Activated CD8-positive, alpha-beta memory T cell treated with anti-CD3 and anti-CD28 coated beads for 36 hours (primary cell): ENCODE data around the gene MLLT3. TPM values are rescaled to one million over a fixed set of nuclear protein-coding genes. Genes with fewer than 3 reads are reported as not detected.

ENCODE experiments used
- CTCF ChIA-PET: fragments of 350-600 bp; sonication (Branson Sonifier 250); formaldehyde crosslinking; loops from one replicate; lab custom pipeline; 2021; ENCODE audit warnings: antibody characterized with exemption; lab: Charles Lee
- POLR2A ChIA-PET: fragments of 350-600 bp; sonication (Branson Sonifier 250); formaldehyde crosslinking; loops from one replicate; lab custom pipeline; 2021; ENCODE audit warnings: antibody characterized with exemption; lab: Charles Lee
- total RNA-seq, 2 experiments: library from RNA; stranded (reverse); gene quantifications; one replicate each; pipeline ENCODE4 v1.2.3, GENCODE V29; 2021

The MLLT3 gene
- total RNA-seq, 2 experiments from 2014 or later = 41.5 to 41.8 TPM

GRCh38 chr9:20634895-20635294 is 12.6 kb upstream of the MLLT3 start:
- ChIA-PET CTCF (no interaction called here), POLR2A (no interaction called here)

- ChIA-PET CTCF (no interaction called here), POLR2A (no interaction called here)
Measured at GRCh38 chr9:20632705-20633104, 10.4 kb upstream of the MLLT3 start.

- ChIA-PET POLR2A (interaction anchor here (1.5 kb wide), 1 partner anchor 53 kb away, joined by 3 read pairs; the partner anchor contains the start of gene FOCAD), CTCF (no interaction called here)
Measured at GRCh38 chr9:20630241-20630943, 8.1 kb upstream of the MLLT3 start.

GRCh38 chr9:20625003-20625349 is 2.7 kb upstream of the MLLT3 start:
- ChIA-PET POLR2A (interaction anchor here (1.0 kb wide), 1 partner anchor 59 kb away, joined by 5 read pairs; the partner anchor contains the start of gene FOCAD), CTCF (interaction anchor here (0.6 to 1.5 kb wide), 10 partner anchors 17 to 485 kb away, joined by 3 to 9 read pairs (median 3); partner anchors contain the start of gene FOCAD)

GRCh38 chr9:20624201-20625002 is 2.1 kb upstream of the MLLT3 start:
- POLR2A ChIA-PET = interaction anchor here (1.0 kb wide), 1 partner anchor 60 kb away, joined by 5 read pairs; the partner anchor contains the start of gene FOCAD
- CTCF ChIA-PET = interaction anchor here (0.6 to 1.5 kb wide), 10 partner anchors 18 to 486 kb away, joined by 3 to 9 read pairs (median 3); partner anchors contain the start of gene FOCAD

GRCh38 chr9:20623748-20624124 is 1.4 kb upstream of the MLLT3 start:
- ChIA-PET CTCF (no interaction called here), POLR2A (no interaction called here)

GRCh38 chr9:20623021-20623747 is 885 bp upstream of the MLLT3 start:
- ChIA-PET POLR2A (interaction anchor here (0.6 to 2.4 kb wide), 12 partner anchors 11 to 624 kb away, joined by 3 to 33 read pairs (median 5); partner anchors contain the start of genes FOCAD and HACD4), CTCF (interaction anchor here (1.0 to 1.8 kb wide), 6 partner anchors 44 to 696 kb away, joined by 3 to 7 read pairs (median 5); partner anchors contain the start of gene FOCAD)

GRCh38 chr9:20621471-20622329 is 599 bp downstream of the MLLT3 start:
- POLR2A ChIA-PET = interaction anchor here (0.6 to 2.4 kb wide), 12 partner anchors 8 to 622 kb away, joined by 3 to 33 read pairs (median 6); partner anchors contain the start of genes FOCAD and HACD4

GRCh38 chr9:20620650-20621470 is 1.4 kb downstream of the MLLT3 start:
- ChIA-PET CTCF (interaction anchor here (1.1 kb wide), 1 partner anchor 220 kb away, joined by 3 read pairs; no protein-coding TSS in a partner anchor), POLR2A (interaction anchor here (0.6 to 2.4 kb wide), 4 partner anchors 16 to 621 kb away, joined by 4 to 33 read pairs (median 8); partner anchors contain the start of gene FOCAD)

More at GRCh38 chr9:20621471-20622329, 599 bp downstream of the MLLT3 start:
- CTCF ChIA-PET = interaction anchor here (0.5 to 1.8 kb wide), 12 partner anchors 43 to 1307 kb away, joined by 3 to 7 read pairs (median 4); partner anchors contain the start of gene FOCAD

- ChIA-PET POLR2A (no interaction called here), CTCF (no interaction called here)
Measured at GRCh38 chr9:20619487-20620200, 2.7 kb downstream of the MLLT3 start.

GRCh38 chr9:20618361-20618802 is 3.9 kb downstream of the MLLT3 start:
- ChIA-PET POLR2A (interaction anchor here (0.6 kb wide), 1 partner anchor 12 kb away, joined by 3 read pairs; no protein-coding TSS in a partner anchor), CTCF (interaction anchor here (0.6 kb wide), 1 partner anchor 144 kb away, joined by 4 read pairs; no protein-coding TSS in a partner anchor)

GRCh38 chr9:20616808-20617207 is 5.5 kb downstream of the MLLT3 start:
- CTCF ChIA-PET = no interaction called here
- POLR2A ChIA-PET = no interaction called here

GRCh38 chr9:20614602-20615216 is 7.6 kb downstream of the MLLT3 start:
- ChIA-PET POLR2A (no interaction called here), CTCF (interaction anchor here (0.6 kb wide), 1 partner anchor 48 kb away, joined by 4 read pairs; no protein-coding TSS in a partner anchor)

GRCh38 chr9:20611691-20612287 is 10.5 kb downstream of the MLLT3 start:
- POLR2A ChIA-PET = interaction anchor here (1.0 kb wide), 1 partner anchor 11 kb away, joined by 6 read pairs; the partner anchor contains the start of gene MLLT3

GRCh38 chr9:20610591-20610990 is 11.7 kb downstream of the MLLT3 start:
- ChIA-PET POLR2A (interaction anchor here (1.1 kb wide), 1 partner anchor 12 kb away, joined by 6 read pairs; the partner anchor contains the start of gene MLLT3), CTCF (interaction anchor here (0.6 kb wide), 1 partner anchor 86 kb away, joined by 4 read pairs; no protein-coding TSS in a partner anchor)

More at GRCh38 chr9:20611691-20612287, 10.5 kb downstream of the MLLT3 start:
- CTCF ChIA-PET = no interaction called here
